HCT116 (cell line): ENCODE data around the gene OR2A25.

Experiments used
- CTCF ChIP-seq, 3 experiments: fragments of 200-600 bp in 1 of 3; sonication (generic) in 1 of 3; IDR thresholded peaks in 2 of 3; conservative IDR thresholded peaks in 1 of 3; 2 replicates each; pipeline ENCODE4 v1.5.1; 2012 to 2017; ENCODE audit warnings: low read depth in 2 of 3, low read length in 2 of 3, antibody characterized with exemption in 1 of 3, borderline replicate concordance in 1 of 3, control low read depth in 1 of 3, mild to moderate bottlenecking in 1 of 3, mixed read lengths in 1 of 3, mixed run types in 1 of 3, moderate library complexity in 1 of 3; ENCODE audit not compliant: insufficient read depth in 1 of 3
- EGR1 ChIP-seq: IDR thresholded peaks from 2 replicates; pipeline ENCODE4 v1.6.1; 2012; ENCODE audit warnings: low read depth
- EZH2phosphoT487 ChIP-seq: fragments of 200-600 bp; IDR thresholded peaks from 2 replicates; pipeline ENCODE4 v1.6.1; 2018; ENCODE audit warnings: antibody characterized with exemption, borderline replicate concordance
- FOSL1 ChIP-seq: IDR thresholded peaks from 2 replicates; pipeline ENCODE4 v1.6.1; 2012; ENCODE audit warnings: low read depth
- MAX ChIP-seq: IDR thresholded peaks from 2 replicates; pipeline ENCODE4 v1.6.1; 2012
- POLR2A ChIP-seq: IDR thresholded peaks from 2 replicates; pipeline ENCODE4 v1.7.0; 2011; ENCODE audit warnings: borderline replicate concordance; ENCODE audit not compliant: insufficient read depth, insufficient read length; ENCODE audit errors: extremely low read depth
- POLR2AphosphoS5 ChIP-seq: IDR thresholded peaks from 2 replicates; pipeline ENCODE4 v1.6.1; 2011; ENCODE audit warnings: mild to moderate bottlenecking, low read depth, low read length, moderate library complexity
- SIN3A ChIP-seq: IDR thresholded peaks from 2 replicates; pipeline ENCODE4 v1.6.1; 2012; ENCODE audit warnings: low read depth
- ZFX ChIP-seq: fragments of 450-650 bp; IDR thresholded peaks from 2 replicates; pipeline ENCODE4 v1.6.1; 2017
- ZNF274 ChIP-seq: fragments of 200-500 bp; sonication (Bioruptor generic); IDR thresholded peaks from 2 replicates; pipeline ENCODE4 v1.6.1; 2014; ENCODE audit warnings: mild to moderate bottlenecking, low read depth, low read length, inconsistent platforms
- TF ChIP-seq, protein P1 (sequence below): IDR thresholded peaks from 2 replicates; pipeline ENCODE4 v1.6.1; 2011; ENCODE audit warnings: mild to moderate bottlenecking, low read length, moderate library complexity; ENCODE audit not compliant: insufficient replicate concordance; ENCODE audit errors: extremely low read depth

DNA sequence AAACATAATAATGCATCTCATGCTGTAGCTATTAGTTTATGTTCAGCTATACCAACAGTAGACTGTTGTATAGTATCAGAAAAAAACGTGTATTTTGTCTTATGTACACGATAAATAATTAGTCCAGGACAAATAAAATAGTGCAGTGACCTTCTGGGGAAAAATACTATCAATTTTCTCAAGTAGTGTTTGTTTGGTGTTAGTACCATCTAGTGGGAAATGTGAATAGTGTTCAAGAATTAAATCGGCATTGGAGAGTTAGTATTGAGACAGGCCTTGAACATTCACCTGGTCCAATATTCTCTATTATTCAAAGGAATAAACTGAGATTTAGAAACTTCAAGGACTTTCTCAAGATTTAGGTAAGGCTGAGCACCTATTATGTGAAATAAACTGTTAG, 42.5 kb upstream of the OR2A25 start:
- no peak for TF ChIP-seq POLR2AphosphoS5
- no peak for TF ChIP-seq FOSL1
- peak; percentile 32 to 72 (median 59); a peak in 4 of 6 replicates for TF ChIP-seq CTCF (IDR thresholded peaks at IDR 0.05 in 2 of 3, conservative IDR thresholded peaks at IDR 0.05 in 1 of 3; ENCODE audit: borderline replicate concordance in 1 of 3, insufficient read depth in 1 of 3, low read depth in 2 of 3, low read length in 2 of 3)
- TF ChIP-seq ZFX: no peak
- no peak for TF ChIP-seq EZH2phosphoT487
- no peak for TF ChIP-seq POLR2A
- TF ChIP-seq MAX: no peak
- no peak for TF ChIP-seq SIN3A
- no peak for TF ChIP-seq EGR1
- no peak for TF ChIP-seq ZNF274
- TF ChIP-seq, protein P1, sequence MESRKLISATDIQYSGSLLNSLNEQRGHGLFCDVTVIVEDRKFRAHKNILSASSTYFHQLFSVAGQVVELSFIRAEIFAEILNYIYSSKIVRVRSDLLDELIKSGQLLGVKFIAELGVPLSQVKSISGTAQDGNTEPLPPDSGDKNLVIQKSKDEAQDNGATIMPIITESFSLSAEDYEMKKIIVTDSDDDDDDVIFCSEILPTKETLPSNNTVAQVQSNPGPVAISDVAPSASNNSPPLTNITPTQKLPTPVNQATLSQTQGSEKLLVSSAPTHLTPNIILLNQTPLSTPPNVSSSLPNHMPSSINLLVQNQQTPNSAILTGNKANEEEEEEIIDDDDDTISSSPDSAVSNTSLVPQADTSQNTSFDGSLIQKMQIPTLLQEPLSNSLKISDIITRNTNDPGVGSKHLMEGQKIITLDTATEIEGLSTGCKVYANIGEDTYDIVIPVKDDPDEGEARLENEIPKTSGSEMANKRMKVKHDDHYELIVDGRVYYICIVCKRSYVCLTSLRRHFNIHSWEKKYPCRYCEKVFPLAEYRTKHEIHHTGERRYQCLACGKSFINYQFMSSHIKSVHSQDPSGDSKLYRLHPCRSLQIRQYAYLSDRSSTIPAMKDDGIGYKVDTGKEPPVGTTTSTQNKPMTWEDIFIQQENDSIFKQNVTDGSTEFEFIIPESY: no peak
